Trophoblast cell (in vitro differentiated cells and primary cell): ENCODE measurements around the gene GVQW3.

Experiments
- DNase-seq, 2 donors: peaks; one replicate each; pipeline ENCODE4 v3.0.0-alpha.2; 2016
- H2AFZ ChIP-seq: 2 replicates; pipeline ENCODE4 v1.6.1; 2013; ENCODE audit warnings: low read length, moderate library complexity, mild to moderate bottlenecking; ENCODE audit not compliant: insufficient read depth, poor library complexity
- H2AK5ac ChIP-seq: 2 replicates; pipeline ENCODE4 v1.6.1; 2013; ENCODE audit warnings: mild to moderate bottlenecking, low read length
- H2BK120ac ChIP-seq: 2 replicates; pipeline ENCODE4 v1.6.1; 2013; ENCODE audit warnings: low read length, mild to moderate bottlenecking, moderate library complexity; ENCODE audit not compliant: insufficient read depth, poor library complexity
- H2BK12ac ChIP-seq: 2 replicates; pipeline ENCODE4 v1.6.1; 2013; ENCODE audit warnings: mild to moderate bottlenecking, low read length, moderate library complexity
- H2BK5ac ChIP-seq: 2 replicates; pipeline ENCODE4 v1.6.1; 2013; ENCODE audit warnings: low read length, low read depth, moderate library complexity, mild to moderate bottlenecking; ENCODE audit not compliant: poor library complexity
- H3K14ac ChIP-seq: 2 replicates; pipeline ENCODE4 v1.6.1; 2013; ENCODE audit warnings: mild to moderate bottlenecking, low read length
- H3K18ac ChIP-seq: 2 replicates; pipeline ENCODE4 v1.6.1; 2013; ENCODE audit warnings: mild to moderate bottlenecking, low read length
- H3K23ac ChIP-seq: 2 replicates; pipeline ENCODE4 v1.6.1; 2013; ENCODE audit warnings: low read length
- H3K27ac ChIP-seq: 2 replicates; pipeline ENCODE4 v1.5.1; 2013; ENCODE audit warnings: low read depth, mild to moderate bottlenecking, inconsistent platforms, low read length, moderate library complexity
- H3K27me3 ChIP-seq: 2 replicates; pipeline ENCODE4 v1.6.1; 2013; ENCODE audit warnings: inconsistent platforms, mild to moderate bottlenecking, low read length, moderate library complexity; ENCODE audit not compliant: insufficient read depth
- H3K36me3 ChIP-seq, 2 experiments: 1 replicate in 1 of 2; 2 replicates in 1 of 2; pipeline ENCODE4 v1.6.1; 2013; ENCODE audit warnings: low read length in 2 of 2, mild to moderate bottlenecking in 2 of 2, moderate library complexity in 1 of 2; ENCODE audit not compliant: insufficient read depth in 2 of 2, control insufficient read depth in 1 of 2
- H3K4ac ChIP-seq: 2 replicates; pipeline ENCODE4 v1.6.1; 2013; ENCODE audit warnings: low read depth, mild to moderate bottlenecking, low read length, moderate library complexity
- H3K4me1 ChIP-seq, 2 experiments: 1 replicate in 1 of 2; 2 replicates in 1 of 2; pipeline ENCODE4 v1.6.1; 2013; ENCODE audit warnings: low read length in 2 of 2, mild to moderate bottlenecking in 2 of 2, moderate library complexity in 1 of 2; ENCODE audit not compliant: insufficient read depth in 2 of 2, control insufficient read depth in 1 of 2
- H3K4me2 ChIP-seq: 2 replicates; pipeline ENCODE4 v1.6.1; 2013; ENCODE audit warnings: inconsistent platforms, mild to moderate bottlenecking, low read length, moderate library complexity
- H3K4me3 ChIP-seq: 2 replicates; pipeline ENCODE4 v1.5.1; 2013; ENCODE audit warnings: mild to moderate bottlenecking, low read depth, low read length, inconsistent platforms
- H3K79me1 ChIP-seq: one replicate; pipeline ENCODE4 v1.6.1; 2013; ENCODE audit warnings: low read length
- H3K79me2 ChIP-seq: 2 replicates; pipeline ENCODE4 v1.6.1; 2013; ENCODE audit warnings: low read length, mild to moderate bottlenecking; ENCODE audit not compliant: control insufficient read depth, insufficient read depth, poor library complexity
- H3K9ac ChIP-seq: 2 replicates; pipeline ENCODE4 v1.6.1; 2013; ENCODE audit warnings: mild to moderate bottlenecking, low read length
- H3K9me3 ChIP-seq: 2 replicates; pipeline ENCODE4 v1.6.1; 2013; ENCODE audit warnings: low read depth, mild to moderate bottlenecking, control low read depth, inconsistent platforms, low read length; ENCODE audit not compliant: insufficient read depth
- H4K12ac ChIP-seq: 2 replicates; pipeline ENCODE4 v1.6.1; 2013; ENCODE audit warnings: low read depth, mild to moderate bottlenecking, low read length, moderate library complexity
- H4K8ac ChIP-seq: 2 replicates; pipeline ENCODE4 v1.6.1; 2013; ENCODE audit warnings: low read depth, mild to moderate bottlenecking, low read length, moderate library complexity
- H4K91ac ChIP-seq: one replicate; pipeline ENCODE4 v1.6.1; 2013; ENCODE audit warnings: low read depth, mild to moderate bottlenecking, low read length, moderate library complexity
- WGBS: extraction: QIAGEN DNeasy Blood & Tissue Kit; methylation state at CpG from one replicate; pipeline ENCODE4 v1.1.7; 2013; ENCODE audit warnings: missing lambda C conversion rate; ENCODE audit not compliant: insufficient read length, insufficient coverage; ENCODE audit errors: extremely low coverage; 5-methylcytosine and 5-hydroxymethylcytosine counted together

The GVQW3 gene

GRCh38 chr11:76348348-76348747, 32.8 kb upstream of the GVQW3 start:
- Histone ChIP-seq H2AFZ (no peak overlapping the region), H4K8ac (no peak overlapping the region), H3K9me3 (peaks cover 2% of the 10 kb centered on the region), H2BK5ac (no peak overlapping the region), H3K4me3 (no peak overlapping the region), H3K4ac (no peak overlapping the region), H3K36me3 (peaks cover 0 to 2% of the 10 kb centered on the region in 2 experiments), H2AK5ac (no peak overlapping the region), H3K23ac (no peak overlapping the region), H3K79me2 (no peaks in the 10 kb centered on the region), H3K27ac (no peak overlapping the region), H3K27me3 (no peaks in the 10 kb centered on the region), H2BK12ac (no peak overlapping the region), H3K4me1 (no peaks in the 10 kb centered on the region), H3K79me1 (no peaks in the 10 kb centered on the region), H4K91ac (no peak overlapping the region), H2BK120ac (no peak overlapping the region), H3K9ac (no peak overlapping the region), H4K12ac (no peak overlapping the region), H3K14ac (no peak overlapping the region), H3K4me2 (no peak overlapping the region), H3K18ac (no peak overlapping the region)
- WGBS: no CpG with 5 or more reads among the region's 3 CpGs
- no peak for DNase-seq

GRCh38 chr11:76355172-76355571, 26.0 kb upstream of the GVQW3 start:
- Histone ChIP-seq H4K8ac (no peak overlapping the region), H3K18ac (no peak overlapping the region)

GRCh38 chr11:76361374-76361773, 19.7 kb upstream of the GVQW3 start:
- H3K79me2 ChIP-seq: no peaks in the 10 kb centered on the region
- no peak overlapping the region for H4K12ac ChIP-seq
- no peak overlapping the region for H3K23ac ChIP-seq
- no peak overlapping the region for H2BK12ac ChIP-seq
- H2AK5ac ChIP-seq: no peak overlapping the region
- no peak overlapping the region for H4K91ac ChIP-seq
- H3K9me3 ChIP-seq: no peaks in the 10 kb centered on the region
- H3K14ac ChIP-seq: no peak overlapping the region
- H3K9ac ChIP-seq: no peak overlapping the region
- H3K27me3 ChIP-seq: no peaks in the 10 kb centered on the region
- H3K27ac ChIP-seq: no peak overlapping the region
- peaks cover 5 to 8% of the 10 kb centered on the region in 2 experiments for H3K36me3 ChIP-seq
- H3K4me2 ChIP-seq: no peak overlapping the region
- H3K4ac ChIP-seq: no peak overlapping the region
- no peak overlapping the region for H2BK5ac ChIP-seq
- H2BK120ac ChIP-seq: no peak overlapping the region
- H4K8ac ChIP-seq: no peak overlapping the region
- H2AFZ ChIP-seq: no peak overlapping the region
- no peaks in the 10 kb centered on the region for H3K4me1 ChIP-seq
- no peak overlapping the region for H3K4me3 ChIP-seq
- no peaks in the 10 kb centered on the region for H3K79me1 ChIP-seq
- H3K18ac ChIP-seq: no peak overlapping the region
- DNase-seq: no peak

More at GRCh38 chr11:76355172-76355571, 26.0 kb upstream of the GVQW3 start:
- WGBS: no CpG with 5 or more reads among the region's 1 CpG
- H3K4me2 ChIP-seq: no peak overlapping the region
- no peak overlapping the region for H2AFZ ChIP-seq
- peaks cover 6% of the 10 kb centered on the region for H3K9me3 ChIP-seq
- no peaks in the 10 kb centered on the region for H3K4me1 ChIP-seq
- no peak overlapping the region for H3K23ac ChIP-seq
- H3K79me2 ChIP-seq: no peaks in the 10 kb centered on the region
- H2AK5ac ChIP-seq: no peak overlapping the region
- H3K79me1 ChIP-seq: no peaks in the 10 kb centered on the region
- no peak overlapping the region for H2BK5ac ChIP-seq
- no peak overlapping the region for H3K27ac ChIP-seq
- no peak overlapping the region for H4K12ac ChIP-seq
- no peak overlapping the region for H3K4me3 ChIP-seq
- no peak overlapping the region for H2BK120ac ChIP-seq
- H3K27me3 ChIP-seq: no peaks in the 10 kb centered on the region
- peaks cover 9 to 10% of the 10 kb centered on the region in 2 experiments for H3K36me3 ChIP-seq
- no peak overlapping the region for H3K4ac ChIP-seq
- no peak overlapping the region for H4K91ac ChIP-seq
- no peak overlapping the region for H3K14ac ChIP-seq
- H2BK12ac ChIP-seq: no peak overlapping the region
- no peak overlapping the region for H3K9ac ChIP-seq
- no peak for DNase-seq

GRCh38 chr11:76361776-76362175, 19.3 kb upstream of the GVQW3 start:
- H4K12ac ChIP-seq: no peak overlapping the region
- WGBS: no CpG with 5 or more reads among the region's 2 CpGs
- H4K91ac ChIP-seq: no peak overlapping the region
- H2BK12ac ChIP-seq: no peak overlapping the region
- H4K8ac ChIP-seq: no peak overlapping the region
- no peak overlapping the region for H3K23ac ChIP-seq
- H3K4me3 ChIP-seq: no peak overlapping the region
- H2AFZ ChIP-seq: no peak overlapping the region
- no peak overlapping the region for H2BK5ac ChIP-seq
- DNase-seq: no peak
- H3K18ac ChIP-seq: no peak overlapping the region
- peaks cover 5 to 8% of the 10 kb centered on the region in 2 experiments for H3K36me3 ChIP-seq
- H3K9ac ChIP-seq: no peak overlapping the region
- no peaks in the 10 kb centered on the region for H3K79me1 ChIP-seq
- no peak overlapping the region for H3K4ac ChIP-seq
- no peaks in the 10 kb centered on the region for H3K9me3 ChIP-seq
- no peaks in the 10 kb centered on the region for H3K27me3 ChIP-seq
- no peak overlapping the region for H3K14ac ChIP-seq
- H3K27ac ChIP-seq: no peak overlapping the region
- H2AK5ac ChIP-seq: no peak overlapping the region
- no peaks in the 10 kb centered on the region for H3K79me2 ChIP-seq
- H2BK120ac ChIP-seq: no peak overlapping the region
- H3K4me1 ChIP-seq: no peaks in the 10 kb centered on the region
- no peak overlapping the region for H3K4me2 ChIP-seq
